RWPE2 (cell line): ENCODE results near the gene CHRM5.

ENCODE experiments used
- ATAC-seq: fragments of 200-7000 bp; cut with Tn5 transposase; 3 replicates; pipeline ENCODE4 v1.9.1; 2021; ENCODE audit warnings: low read depth
- DNase-seq: peaks from one replicate; pipeline ENCODE4 v3.0.0-alpha.2; 2020; ENCODE audit warnings: low spot score
- H3K27ac ChIP-seq: fragments of 450-650 bp; 2 replicates; pipeline ENCODE4 v1.5.1; 2017; ENCODE audit warnings: mild to moderate bottlenecking; ENCODE audit not compliant: poor library complexity, severe bottlenecking
- H3K27me3 ChIP-seq: fragments of 250-450 bp; sonication (Bioruptor Pico); 2 replicates; pipeline ENCODE4 v1.5.1; 2021; ENCODE audit warnings: mild to moderate bottlenecking, moderate library complexity; ENCODE audit not compliant: insufficient read depth, poor library complexity, severe bottlenecking
- H3K36me3 ChIP-seq: fragments of 250-450 bp; sonication (Bioruptor Pico); 2 replicates; pipeline ENCODE4 v1.5.1; 2020; ENCODE audit warnings: low read depth, mild to moderate bottlenecking, moderate library complexity
- H3K4me1 ChIP-seq: fragments of 250-450 bp; sonication (Bioruptor Pico); 2 replicates; pipeline ENCODE4 v1.5.1; 2021; ENCODE audit warnings: mild to moderate bottlenecking, moderate library complexity; ENCODE audit not compliant: insufficient read depth, poor library complexity, severe bottlenecking
- H3K4me3 ChIP-seq: fragments of 250-450 bp; sonication (Bioruptor Pico); 2 replicates; pipeline ENCODE4 v1.5.1; 2021; ENCODE audit warnings: mild to moderate bottlenecking, moderate library complexity; ENCODE audit not compliant: severe bottlenecking
- H3K9me3 ChIP-seq: fragments of 250-450 bp; sonication (Bioruptor Pico); 2 replicates; pipeline ENCODE4 v1.5.1; 2021; ENCODE audit warnings: mild to moderate bottlenecking, moderate library complexity; ENCODE audit not compliant: severe bottlenecking
- CTCF ChIP-seq: fragments of 450-650 bp; IDR thresholded peaks from one replicate; pipeline ENCODE4 v1.5.1; 2017; ENCODE audit warnings: mild to moderate bottlenecking, moderate library complexity; ENCODE audit not compliant: poor library complexity, severe bottlenecking

CHRM5 gene

GRCh38 chr15:33934921-33935320 lies 33.4 kb upstream of the CHRM5 start:
- DNase-seq (no peak), ATAC-seq (no peak)
- H3K4me3 ChIP-seq: no peak overlapping the region
- H3K27ac ChIP-seq: no peak overlapping the region
- TF ChIP-seq CTCF: no peak
- H3K36me3 ChIP-seq: no peaks in the 10 kb centered on the region
- no peaks in the 10 kb centered on the region for H3K27me3 ChIP-seq
- H3K4me1 ChIP-seq: no peaks in the 10 kb centered on the region
- no peaks in the 10 kb centered on the region for H3K9me3 ChIP-seq

- no peaks in the 10 kb centered on the region for H3K9me3 ChIP-seq
- TF ChIP-seq CTCF: no peak
- no peaks in the 10 kb centered on the region for H3K36me3 ChIP-seq
- ATAC-seq (no peak), DNase-seq (no peak)
- no peak overlapping the region for H3K4me3 ChIP-seq
- H3K27ac ChIP-seq: no peak overlapping the region
- H3K27me3 ChIP-seq: no peaks in the 10 kb centered on the region
- no peaks in the 10 kb centered on the region for H3K4me1 ChIP-seq
These were observed 26.8 kb upstream of the CHRM5 start for GRCh38 chr15:33941279-33942063.

- Histone ChIP-seq H3K4me3 (no peak overlapping the region), H3K36me3 (no peaks in the 10 kb centered on the region), H3K9me3 (no peaks in the 10 kb centered on the region), H3K27me3 (no peaks in the 10 kb centered on the region), H3K27ac (no peak overlapping the region), H3K4me1 (no peaks in the 10 kb centered on the region)
- ATAC-seq (no peak), DNase-seq (no peak)
- no peak for TF ChIP-seq CTCF
These were observed 22.1 kb upstream of the CHRM5 start for GRCh38 chr15:33946152-33946551.

- TF ChIP-seq CTCF: no peak
- H3K9me3 ChIP-seq: no peaks in the 10 kb centered on the region
- no peaks in the 10 kb centered on the region for H3K36me3 ChIP-seq
- no peak overlapping the region for H3K27ac ChIP-seq
- ATAC-seq (no peak), DNase-seq (no peak)
- no peaks in the 10 kb centered on the region for H3K27me3 ChIP-seq
- H3K4me3 ChIP-seq: no peak overlapping the region
- H3K4me1 ChIP-seq: no peaks in the 10 kb centered on the region
These were observed 12.4 kb upstream of the CHRM5 start for GRCh38 chr15:33955945-33956344.

GRCh38 chr15:33956397-33956796 lies 11.9 kb upstream of the CHRM5 start:
- no peaks in the 10 kb centered on the region for H3K27me3 ChIP-seq
- no peak overlapping the region for H3K4me3 ChIP-seq
- TF ChIP-seq CTCF: no peak
- no peak overlapping the region for H3K27ac ChIP-seq
- H3K4me1 ChIP-seq: no peaks in the 10 kb centered on the region
- H3K9me3 ChIP-seq: no peaks in the 10 kb centered on the region
- no peaks in the 10 kb centered on the region for H3K36me3 ChIP-seq
- ATAC-seq (no peak), DNase-seq (no peak)
